Fibroblast of upper back skin (primary cell): ENCODE results near the gene PIK3R2.
"Not testable (repeated sequence)": the region's sequence is repeated elsewhere in the genome, so short reads cannot be mapped to it uniquely, and the experiment has no call there.

ENCODE experiments used
- DNase-seq: peaks from one replicate; pipeline ENCODE4 v3.0.0-alpha.2; 2013

Gene PIK3R2

DNA sequence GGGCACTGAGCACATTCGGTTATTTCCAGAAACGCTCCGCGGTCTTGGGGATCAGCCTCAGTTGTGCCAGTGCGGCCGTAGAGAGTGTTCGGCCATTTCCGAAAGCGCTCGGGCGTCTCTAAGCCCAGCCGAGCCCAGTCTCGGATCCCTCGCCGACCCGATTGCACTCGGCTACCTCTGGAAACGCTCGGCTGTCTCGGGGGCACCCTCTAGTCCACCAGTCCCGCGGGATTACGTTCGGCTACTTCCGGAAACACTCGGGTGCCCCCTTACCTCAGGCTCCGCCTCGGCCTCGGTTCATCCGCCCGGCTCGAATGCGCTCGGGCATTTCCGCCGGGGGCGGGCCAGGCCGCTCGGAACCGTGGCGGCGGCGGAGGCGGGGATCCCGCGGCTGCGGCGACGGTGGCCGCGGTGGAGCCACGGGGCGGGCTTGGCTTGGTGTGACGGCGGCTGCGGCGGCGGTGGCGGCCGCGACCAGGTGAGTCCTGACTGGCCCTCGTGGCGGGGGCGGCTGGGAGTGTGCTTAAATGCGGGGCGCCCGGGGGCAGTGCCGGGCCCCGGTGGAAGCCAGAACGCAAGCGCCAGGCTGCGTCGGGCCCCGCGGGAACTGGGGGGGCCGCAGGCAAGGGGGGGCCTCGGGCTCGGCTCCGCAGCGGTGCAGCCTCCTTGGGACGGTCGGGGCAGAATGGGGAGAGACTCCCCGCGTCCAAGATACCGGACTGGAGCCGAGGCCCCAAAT lies at the start of gene PIK3R2:
PIK3R2 (plus strand) TSS at position 347 of the 739 bp plus-strand sequence. CDS start 2,717 bp downstream, outside the sequence.
- DNase-seq: peak; percentile 99

DNA sequence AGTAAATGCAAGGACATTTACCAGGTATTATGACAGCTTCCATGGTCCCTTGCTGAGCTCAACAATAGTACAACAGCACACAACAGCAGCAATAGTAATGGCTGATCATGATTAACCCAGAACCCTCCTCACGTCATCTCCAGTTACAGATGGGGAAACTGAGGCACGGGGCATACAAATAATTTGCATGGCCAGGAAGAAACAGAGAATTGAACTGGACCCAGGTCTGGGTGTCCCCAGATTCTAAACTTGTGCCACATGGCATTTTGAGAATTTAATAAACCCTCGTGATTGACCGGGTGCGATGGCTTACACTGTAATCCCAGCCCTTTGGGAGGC lies 48.2 kb upstream of the PIK3R2 start:
- DNase-seq: no peak

DNA sequence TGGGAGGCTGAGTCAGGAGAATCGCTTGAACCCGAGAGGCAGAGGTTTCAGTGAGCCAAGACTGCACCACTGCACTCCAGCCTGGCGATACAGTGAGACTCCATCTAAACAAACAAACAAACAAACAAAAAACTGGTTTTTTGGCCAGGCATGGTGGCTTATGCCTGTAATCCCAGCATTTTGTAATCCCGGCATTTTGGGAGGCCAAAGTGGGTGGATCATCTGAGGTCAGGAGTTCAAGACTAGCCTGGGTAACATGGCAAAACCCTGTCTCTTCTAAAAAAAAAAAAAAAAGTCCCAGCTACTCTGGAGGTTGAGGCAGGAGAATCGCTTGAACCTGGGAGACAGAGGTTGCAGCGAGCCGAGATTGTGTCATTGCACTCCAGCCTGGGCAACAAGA lies 47.7 kb upstream of the PIK3R2 start:
- not testable (repeated sequence) for DNase-seq

DNA sequence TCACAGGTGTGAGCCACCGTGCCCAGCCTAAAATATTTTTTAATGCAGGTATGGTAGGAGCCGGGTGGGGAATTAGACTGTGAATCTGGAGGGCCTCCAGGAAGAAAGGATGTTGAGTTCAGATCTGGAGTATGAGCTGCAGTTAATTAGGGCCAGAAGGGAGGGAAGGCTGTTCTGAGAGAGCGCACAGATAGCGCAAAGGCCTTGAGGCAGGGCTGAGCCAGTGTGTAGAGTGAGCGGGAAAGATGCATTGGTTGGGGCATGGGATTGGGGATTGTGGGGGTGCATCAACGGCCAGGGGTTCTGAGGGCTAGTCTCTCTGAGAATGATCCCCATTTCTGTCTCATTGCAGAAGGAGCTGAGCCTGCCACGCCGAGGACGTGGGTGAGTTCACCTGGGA lies 45.7 kb upstream of the PIK3R2 start:
- no peak for DNase-seq

DNA sequence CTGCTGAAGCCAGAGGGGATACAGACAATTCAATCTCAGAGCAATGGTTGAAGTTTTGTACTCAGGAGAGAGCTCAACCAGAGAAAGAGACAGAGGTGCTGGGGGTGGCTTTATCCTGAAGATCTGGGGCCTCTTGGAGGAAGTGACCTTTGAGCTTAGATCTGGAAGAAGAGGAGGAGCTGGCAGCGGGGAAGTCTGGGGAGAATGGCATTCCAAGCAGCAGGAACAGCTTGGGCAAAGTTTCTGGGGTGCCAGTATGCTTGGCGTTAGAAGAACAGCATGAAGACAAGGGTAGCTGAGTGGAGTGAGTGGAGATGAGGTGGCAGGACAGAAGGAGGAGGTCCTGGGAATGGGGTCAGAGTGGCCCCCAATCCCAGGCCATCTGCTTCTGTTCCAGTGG lies 44.1 kb upstream of the PIK3R2 start:
- no peak for DNase-seq

DNA sequence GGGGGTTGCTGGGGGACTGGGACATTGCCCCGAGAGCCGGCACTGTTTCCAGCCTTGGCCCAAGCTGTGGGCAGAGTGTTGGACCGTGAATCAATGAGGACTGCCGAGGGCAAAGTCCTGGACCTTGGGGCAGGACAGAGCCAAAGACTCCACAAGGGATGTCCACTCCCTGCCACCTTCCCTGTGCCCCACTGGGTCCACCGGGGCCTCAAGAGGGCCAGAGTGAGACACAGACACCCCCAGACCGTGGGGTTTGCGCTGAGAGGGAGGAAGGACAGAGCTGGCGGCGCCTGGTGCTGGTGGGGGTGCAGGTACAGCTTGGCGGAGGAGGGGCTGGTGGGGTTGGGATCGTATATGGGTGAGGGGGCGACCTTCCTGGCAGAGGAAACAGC lies 43.6 kb upstream of the PIK3R2 start:
- DNase-seq: no peak

DNA sequence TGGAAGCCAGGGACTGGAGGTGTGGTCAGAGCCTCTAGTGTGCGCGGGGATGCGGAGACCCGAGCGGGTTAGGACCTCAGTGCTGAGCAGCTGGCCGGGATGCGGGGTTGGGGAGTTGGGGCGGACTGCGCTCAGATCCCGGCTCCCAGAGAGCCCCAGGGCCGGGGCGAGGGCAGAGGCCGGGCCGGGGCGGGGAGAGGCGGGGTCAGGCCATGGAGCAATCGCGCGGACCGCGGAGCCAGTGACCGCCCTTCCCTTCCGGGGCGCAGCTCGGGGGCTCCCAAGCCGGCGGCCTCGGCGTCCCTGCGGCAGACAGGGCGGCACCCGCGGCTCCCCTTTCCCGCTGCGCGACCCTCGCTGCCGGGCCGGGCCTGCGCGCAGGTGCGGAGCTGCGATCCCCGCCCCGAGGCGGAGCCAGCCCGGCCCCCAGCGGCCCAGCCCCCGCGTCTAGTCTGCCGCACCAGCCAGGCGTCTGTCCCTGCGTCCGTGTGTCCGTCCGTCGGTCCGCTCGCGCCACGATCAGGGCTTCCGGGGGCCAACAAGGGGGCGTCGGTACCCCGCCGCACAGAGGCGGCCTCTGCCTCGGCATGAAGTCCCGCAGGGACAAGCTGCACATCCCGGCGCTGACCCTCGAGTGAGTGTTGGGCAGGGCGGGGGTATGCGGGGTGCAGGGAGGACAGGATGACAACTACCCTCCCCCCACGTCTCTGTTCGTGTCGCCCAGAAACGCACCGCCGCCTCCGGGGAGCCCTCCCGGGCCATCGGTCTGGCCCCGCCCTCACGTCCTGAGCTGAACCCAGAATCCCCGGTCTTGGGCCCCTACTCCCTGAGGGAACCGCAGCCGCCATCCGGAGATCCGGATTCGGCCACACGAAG lies 43.0 kb upstream of the PIK3R2 start:
- no peak for DNase-seq

DNA sequence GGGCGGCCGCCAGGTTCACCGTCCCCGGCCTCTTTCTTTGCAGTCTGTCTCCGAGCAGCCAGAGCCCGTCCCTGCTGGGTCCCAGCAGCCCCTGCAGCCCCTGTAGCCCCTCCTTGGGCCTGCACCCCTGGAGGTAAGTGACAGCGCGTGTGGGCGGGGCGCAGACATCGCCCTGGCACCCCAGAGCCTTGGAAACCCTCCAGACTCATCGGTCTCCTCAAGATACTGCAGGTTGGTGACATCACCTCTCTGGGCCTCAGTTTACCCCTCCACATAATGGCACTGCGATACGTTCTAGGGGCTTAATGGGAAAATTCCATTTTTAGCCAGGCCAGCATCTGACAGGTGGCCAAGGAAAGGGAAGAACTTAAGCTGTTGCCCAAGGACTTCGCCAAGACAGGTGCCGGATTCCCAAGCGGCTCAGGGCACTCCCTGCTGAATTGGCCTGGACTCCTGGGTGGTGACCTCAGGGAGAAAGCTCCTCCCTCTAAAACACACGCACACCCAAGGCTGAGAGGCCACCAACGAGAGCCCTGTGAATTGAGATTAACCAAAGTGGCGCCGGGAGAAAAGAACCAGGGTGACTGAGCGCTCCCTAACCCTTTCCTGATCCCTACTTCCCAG lies 42.2 kb upstream of the PIK3R2 start:
- DNase-seq: no peak

DNA sequence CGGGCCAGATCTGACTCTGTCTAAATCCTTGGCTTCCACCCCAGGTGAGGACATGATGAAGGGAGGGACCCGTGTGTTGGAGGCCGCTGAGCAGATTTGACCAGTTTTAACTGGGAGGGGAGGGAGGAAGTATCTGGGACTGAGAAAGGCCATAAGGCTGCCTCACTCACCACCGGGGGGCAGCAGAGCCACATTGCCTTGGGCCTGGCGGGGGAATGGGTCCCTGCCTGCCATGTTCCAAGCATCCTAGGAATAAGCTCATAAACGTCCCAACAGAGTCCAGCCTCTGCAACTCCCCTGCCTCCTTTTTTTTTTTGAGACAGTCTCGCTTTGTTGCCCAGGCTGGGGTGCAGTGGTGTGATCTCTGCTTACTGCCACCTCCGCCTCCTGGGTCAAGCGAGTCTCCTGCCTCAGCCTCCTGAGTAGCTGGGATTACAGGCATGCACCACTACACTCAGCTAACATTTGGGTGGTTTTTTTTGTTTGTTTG lies 39.9 kb upstream of the PIK3R2 start:
- DNase-seq: peak; percentile 73

DNA sequence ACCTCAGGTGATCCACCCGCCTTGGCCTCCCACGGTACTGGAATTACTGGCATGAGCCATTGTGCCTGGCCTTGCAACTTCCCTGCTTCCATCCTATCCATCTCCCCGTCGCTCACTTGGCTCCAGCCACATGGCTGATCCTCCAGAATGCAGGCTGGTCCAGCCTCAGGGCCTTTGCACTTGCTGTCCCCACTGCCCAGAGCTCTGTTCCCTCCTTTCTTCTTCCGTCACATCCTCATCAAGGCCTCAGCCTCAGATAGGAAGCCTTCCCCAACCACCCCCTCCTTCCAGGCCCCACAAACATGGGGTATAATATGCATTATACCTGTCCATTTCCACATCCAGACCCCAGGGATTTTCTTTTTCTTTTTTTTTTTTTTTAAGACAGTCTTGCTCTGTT lies 39.1 kb upstream of the PIK3R2 start:
- DNase-seq: no peak

DNA sequence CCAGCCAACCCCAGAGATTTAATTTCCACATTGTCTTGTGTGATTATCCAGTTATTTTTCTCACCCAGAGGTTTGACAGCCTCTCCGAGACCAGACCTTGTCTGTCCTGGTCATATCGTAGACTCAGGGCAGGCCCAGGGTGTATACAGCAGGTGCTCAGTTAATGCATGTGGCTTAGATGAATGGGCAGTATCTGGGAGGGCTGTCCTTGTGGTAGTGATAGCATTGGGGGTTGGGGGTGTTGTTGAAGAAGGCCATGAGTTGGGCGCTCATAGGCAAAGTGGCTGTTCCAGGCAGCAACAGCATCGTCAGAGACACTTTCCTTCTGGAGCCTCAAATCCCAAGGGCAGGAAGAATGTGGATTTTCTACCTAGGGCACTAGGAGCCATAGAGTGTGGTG lies 38.5 kb upstream of the PIK3R2 start:
- DNase-seq: no peak

DNA sequence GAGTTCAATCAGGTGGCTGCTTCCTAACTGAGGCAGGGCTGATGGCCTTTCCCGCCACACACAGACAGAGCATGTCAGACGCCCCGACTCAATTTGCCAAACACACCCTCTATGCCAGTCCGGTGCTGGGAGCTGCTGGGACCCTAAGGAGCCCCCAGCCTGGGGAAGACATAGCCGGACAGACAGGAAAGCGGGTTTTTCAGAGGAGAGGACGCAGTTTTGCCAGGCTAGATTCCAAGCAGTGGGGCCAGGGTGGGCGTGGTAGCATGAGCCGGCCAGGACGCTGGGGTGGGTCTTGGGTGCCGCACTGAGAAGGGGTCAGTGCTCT lies 35.6 kb upstream of the PIK3R2 start:
- no peak for DNase-seq

DNA sequence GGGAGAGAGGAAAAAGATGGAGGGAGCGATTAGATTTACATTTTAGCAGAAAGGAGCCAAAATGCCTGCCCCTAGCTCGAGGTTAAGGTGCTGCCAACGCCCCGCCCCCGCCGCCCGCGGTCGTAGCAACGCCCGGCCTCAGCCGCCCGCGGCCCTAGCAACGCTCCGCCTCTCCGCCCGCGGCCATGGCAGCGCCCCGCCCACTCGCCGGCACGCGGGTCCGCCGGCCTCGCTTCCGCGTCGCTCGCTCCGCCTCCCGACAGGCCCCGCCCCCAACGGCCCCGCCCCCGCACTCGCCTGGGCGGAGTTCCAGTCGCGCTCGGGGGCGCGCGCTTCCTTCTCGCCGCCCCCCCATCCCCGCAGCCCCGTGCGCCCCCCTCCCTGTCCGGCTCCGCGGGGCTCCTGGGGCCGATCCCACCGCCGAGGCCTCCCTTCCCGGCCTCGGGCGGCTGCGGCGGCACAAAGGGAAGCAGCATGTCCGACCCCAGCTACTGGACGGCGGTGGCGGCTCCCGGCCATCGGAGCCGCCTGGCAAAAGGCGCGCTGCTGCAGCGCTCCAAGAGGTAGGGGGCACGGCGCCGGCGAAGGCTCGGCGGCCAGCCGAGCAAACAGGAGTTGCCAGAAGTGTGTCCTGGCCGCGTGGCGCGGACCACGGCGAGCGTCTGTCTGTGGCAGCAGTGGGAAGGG lies 35.1 kb upstream of the PIK3R2 start:
- peak; percentile 81 for DNase-seq

DNA sequence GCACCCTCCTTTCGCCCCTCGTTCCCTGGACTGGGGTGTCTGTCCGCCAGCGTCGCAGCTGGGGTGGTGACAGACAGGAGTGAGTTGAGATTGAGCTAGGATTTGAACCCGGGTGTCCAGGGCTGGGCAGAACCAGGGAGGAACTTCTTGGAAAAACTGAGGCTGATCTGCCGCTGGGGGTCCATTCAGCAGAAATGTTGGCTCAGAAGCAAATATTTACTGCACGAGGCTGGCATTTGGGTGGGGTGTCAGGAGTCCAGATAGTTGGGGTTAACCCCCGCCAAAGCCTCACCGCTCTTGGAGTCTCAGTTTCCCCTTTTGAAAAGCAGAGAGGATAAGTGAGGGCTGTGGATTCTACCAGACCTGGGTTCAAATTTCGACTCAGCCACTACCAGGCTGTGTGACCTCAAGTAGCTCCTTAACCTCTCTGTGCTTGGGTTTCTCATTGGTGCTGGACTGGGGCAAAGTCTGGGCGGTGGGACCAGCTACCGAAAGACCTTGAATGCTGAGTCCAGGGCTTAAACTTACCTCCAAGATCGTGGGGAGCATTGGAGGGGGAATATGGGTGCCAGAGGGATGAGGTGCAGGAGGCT lies 34.4 kb upstream of the PIK3R2 start:
- DNase-seq: no peak

DNA sequence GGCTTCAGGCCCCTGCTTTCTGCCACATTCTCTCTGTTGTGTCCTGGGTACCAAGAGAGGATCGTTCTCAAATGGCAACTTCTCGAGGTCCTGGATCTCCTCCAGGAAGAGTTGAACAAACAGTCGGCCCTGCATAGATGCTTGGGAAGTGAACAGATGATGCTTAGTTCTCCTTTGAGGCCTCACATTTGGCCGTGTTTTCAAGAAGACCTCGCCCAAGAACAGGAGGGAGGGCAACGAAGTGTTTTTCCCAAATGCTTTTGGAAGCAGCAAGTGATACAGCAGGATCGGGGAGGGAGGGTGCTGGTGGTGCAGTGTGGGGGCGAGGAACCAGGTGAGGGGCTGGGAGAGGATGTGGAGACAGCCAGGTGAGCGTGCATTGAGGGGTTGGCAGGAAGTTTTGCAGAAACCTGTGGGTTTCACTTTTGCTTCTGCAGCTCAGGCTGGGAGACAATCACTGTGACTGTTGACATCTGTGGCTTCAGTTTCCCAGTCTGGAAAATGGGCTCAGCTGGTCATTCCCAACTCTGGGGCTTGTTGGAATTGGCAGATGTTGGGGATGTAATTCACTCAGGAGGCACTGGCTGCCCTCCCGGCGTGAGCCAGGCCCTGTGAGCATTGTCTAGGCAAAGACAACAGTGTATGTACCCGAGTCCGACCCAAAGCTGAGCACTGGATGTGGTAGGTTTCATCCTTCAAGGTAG lies 33.8 kb upstream of the PIK3R2 start:
- no peak for DNase-seq

DNA sequence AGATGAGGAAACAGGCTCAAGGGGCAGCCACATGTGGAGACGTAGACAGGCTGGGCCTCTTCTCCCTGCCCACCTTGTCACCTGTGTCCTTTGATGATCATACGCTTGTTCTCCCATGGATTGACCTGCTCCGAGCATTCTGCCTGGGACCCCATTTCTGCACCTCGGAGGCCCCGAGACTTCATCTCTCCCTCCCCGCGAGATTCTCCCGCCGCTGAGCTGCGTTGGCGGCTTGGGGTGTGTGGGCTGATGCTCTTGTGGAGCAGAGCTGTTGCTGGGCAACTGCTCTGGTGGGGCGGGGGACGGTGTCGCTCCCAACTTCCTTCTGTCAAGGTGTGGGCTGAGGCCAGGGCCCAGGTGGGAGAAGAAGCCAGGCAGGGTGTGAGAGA lies 33.3 kb upstream of the PIK3R2 start:
- DNase-seq: no peak

DNA sequence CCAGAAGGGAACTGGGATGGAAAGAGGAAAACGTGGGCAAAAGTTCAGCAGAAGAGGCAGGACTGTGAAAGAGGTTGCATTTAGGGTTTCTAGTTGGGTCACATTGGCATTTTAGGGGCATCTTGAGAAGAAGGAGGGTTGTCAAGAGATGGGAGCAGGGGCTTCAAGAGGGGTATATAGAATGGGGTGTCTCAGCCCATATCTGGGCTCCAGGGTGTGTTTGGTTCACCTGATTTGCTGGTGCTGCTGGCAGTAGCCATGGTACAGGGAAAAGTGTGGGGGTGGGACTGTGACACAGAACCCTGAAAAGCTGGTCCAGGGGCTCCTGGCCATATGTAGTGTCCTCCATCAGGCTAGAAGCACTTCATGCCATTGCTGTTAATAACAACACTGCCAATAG lies 32.8 kb upstream of the PIK3R2 start:
- no peak for DNase-seq

DNA sequence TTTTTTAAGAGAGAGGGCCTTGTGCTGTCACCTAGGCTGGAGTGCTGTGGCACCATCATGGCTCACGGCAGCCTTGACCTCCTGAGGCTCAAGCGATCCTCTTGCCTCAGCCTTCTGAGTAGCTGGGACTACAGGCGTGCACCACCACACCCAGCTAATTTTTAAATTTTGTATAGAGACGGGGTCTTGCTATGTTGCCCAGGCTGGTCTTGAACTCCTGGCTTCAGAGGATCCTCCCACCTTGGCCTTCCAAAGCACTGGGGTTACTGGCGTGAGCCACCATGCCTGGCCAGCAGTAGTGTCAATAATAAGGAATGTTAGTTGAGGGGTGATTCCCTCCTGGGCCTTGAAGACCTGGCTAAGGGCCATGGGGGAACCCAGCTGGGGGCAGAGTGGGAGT lies 31.8 kb upstream of the PIK3R2 start:
- DNase-seq: no peak

DNA sequence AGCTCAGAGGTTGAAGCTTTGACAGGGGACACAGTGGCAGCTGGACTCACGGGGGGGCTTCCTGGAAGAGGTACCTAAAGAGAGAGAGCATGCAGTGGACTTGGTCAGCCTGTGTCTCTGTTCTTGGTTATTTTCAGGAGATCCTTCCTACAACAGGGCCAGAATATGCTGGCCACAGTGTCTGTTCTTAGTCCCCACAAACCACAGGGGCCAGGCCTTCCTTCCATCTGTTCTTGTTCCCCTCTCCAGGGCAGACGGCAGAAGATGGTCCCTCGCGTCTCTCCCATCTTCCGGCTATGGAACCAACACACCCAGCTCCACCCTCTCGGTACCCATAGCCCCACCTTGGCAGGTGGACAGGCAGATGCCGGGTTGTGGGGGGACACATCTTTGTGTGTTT lies 30.5 kb upstream of the PIK3R2 start:
- no peak for DNase-seq

DNA sequence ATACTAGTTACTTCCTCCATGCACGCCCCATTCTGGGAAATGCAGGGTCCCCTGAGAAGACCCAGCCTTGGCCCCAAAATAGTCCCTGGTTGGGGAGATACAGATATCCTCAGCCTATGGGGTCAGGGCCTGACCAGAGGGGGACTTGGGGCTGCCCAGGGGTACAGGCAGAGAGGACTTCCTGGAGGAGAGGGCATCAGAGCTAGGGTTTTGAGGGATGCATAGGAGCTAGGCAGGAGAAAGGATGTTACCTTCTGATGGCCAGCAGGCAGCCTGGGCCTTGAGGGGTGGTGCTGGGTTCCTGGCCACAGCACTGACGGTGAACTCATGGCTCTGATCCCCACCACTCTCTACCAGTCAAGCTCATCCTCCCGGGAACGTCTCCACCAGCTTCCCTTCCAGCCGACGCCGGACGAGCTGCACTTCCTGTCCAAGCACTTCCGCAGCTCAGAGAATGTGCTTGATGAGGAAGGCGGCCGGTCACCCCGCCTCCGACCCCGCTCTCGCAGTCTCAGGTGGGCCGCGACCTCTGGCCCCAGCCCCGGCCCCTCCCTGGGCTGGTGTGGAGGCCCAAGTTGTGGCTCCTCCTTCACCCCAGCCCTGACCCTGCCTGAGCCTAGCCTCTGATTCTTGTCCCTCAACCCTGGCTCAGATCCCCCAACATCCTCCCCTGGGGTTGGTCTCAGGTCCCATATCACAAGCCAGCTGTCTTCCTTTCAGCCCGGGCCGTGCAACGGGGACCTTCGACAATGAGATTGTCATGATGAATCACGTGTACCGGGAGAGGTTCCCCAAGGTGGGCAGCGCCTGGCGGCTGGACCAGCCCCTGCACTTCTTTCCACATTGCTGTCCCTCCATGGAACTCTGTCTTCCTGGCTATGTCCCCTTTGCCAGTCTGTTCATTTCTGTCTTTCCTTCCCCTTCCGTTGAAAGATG lies 29.8 kb upstream of the PIK3R2 start:
- no peak for DNase-seq

DNA sequence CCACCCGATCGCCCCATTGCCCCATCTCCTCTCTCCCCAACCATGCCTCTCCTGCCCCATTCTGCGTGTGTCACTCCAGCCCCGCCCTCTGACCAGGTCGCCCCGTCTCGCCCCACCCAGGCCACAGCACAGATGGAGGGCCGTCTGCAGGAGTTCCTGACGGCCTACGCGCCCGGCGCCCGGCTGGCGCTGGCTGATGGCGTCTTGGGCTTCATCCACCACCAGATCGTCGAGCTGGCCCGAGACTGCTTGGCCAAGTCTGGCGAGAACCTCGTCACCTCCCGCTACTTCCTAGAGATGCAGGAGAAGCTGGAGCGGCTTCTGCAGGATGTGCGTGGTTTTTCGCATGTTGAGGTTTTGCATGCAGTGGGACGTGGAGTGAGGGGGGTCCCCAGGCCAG lies 29.1 kb upstream of the PIK3R2 start:
- DNase-seq: no peak
